GM21528 (cell line): ENCODE measurements around the gene RPS6KA5.

Source experiments
- ATAC-seq: cut with Tn5 transposase; IDR thresholded peaks from one replicate; pipeline ENCODE4 v1.9.1; 2021; ENCODE audit warnings: mild to moderate bottlenecking, moderate library complexity; ENCODE audit not compliant: unreplicated experiment, low FRiP score

RPS6KA5 gene

DNA sequence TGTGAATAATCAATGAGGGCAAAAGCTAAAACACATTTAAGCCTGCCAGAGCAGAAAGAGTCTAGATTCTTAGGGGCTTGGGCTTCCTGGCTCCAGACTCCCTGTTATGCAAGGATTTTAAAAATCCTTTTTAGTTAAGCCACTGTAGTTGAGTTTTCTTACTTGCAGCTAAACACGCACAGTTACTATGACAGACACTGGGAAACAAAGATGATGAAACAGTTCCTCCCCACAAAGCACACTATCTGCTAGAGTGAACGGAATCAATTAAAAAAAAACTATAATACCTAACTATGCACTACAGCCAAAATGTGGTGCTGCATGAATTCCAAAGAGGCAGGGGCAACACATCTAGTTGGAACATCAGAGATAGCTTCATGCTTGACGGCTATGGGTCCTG lies 28.2 kb downstream of the RPS6KA5 start:
- ATAC-seq: no peak

DNA sequence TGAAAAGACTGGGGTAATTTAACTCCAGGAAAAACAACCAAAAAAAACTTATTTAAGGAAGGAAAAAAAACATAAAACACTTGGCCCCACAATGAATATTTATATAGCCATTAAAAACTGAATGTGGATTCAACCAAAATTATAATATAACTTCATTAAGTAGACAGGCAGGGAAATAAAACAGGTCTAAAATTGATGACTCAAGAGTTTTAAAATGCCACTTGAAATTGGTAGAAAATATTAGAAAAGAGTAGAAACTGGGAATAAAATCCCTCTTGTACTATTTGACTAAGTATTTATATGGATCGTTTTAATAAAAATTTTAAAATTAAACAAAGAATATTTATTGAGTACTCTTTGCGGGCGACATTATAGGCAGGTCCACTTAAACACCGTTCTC lies 28.8 kb downstream of the RPS6KA5 start:
- ATAC-seq: no peak

- ATAC-seq: no peak
Measured at GRCh38 chr14:91029456-91030217, 30.8 kb downstream of the RPS6KA5 start.

DNA sequence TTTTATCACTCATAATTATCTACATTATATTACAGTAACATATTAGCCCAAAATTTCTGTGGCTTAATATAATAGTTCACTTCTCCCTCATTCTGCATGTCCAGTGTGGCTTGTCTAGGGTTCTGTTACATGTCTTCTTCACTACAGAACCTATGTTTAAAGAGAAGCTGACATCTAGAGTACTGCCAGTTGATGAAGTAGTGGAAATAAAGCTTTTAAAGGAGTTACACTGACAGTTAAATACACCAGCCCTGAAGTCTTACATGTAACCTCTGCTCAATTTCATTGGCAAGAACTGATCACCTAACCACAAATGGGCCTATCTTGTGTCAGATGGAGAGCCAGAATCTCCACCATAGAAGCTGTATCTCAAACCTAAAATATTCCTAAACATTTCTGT lies 32.9 kb downstream of the RPS6KA5 start:
- no peak for ATAC-seq

- peak; percentile 91 for ATAC-seq
Measured at GRCh38 chr14:91022622-91023028, 37.8 kb downstream of the RPS6KA5 start.

- peak; percentile 39 for ATAC-seq
Measured at GRCh38 chr14:91021991-91022621, 38.3 kb downstream of the RPS6KA5 start.

GRCh38 chr14:91021115-91021514 lies 39.3 kb downstream of the RPS6KA5 start:
- ATAC-seq: no peak

GRCh38 chr14:91019673-91020072 lies 40.8 kb downstream of the RPS6KA5 start:
- ATAC-seq: no peak

DNA sequence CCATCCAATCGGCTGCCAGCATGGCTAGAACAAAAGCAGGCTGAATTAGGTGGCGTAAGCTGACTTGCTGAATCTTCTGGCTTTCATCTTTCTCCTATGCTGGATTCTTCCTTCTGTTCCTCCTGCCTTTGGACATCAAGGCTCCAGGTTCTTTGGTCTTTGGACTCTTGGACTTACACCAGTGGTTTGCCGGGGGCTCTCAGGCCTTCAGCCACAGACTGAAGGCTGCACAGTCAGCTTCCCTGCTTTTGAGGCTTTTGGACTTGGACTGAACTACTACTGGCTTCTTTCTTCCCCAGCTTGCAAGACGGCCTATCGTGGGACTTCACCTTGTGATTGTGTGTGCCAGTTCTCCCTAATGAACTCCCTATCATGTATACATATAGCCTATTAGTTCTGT lies 42.0 kb downstream of the RPS6KA5 start:
- no peak for ATAC-seq

DNA sequence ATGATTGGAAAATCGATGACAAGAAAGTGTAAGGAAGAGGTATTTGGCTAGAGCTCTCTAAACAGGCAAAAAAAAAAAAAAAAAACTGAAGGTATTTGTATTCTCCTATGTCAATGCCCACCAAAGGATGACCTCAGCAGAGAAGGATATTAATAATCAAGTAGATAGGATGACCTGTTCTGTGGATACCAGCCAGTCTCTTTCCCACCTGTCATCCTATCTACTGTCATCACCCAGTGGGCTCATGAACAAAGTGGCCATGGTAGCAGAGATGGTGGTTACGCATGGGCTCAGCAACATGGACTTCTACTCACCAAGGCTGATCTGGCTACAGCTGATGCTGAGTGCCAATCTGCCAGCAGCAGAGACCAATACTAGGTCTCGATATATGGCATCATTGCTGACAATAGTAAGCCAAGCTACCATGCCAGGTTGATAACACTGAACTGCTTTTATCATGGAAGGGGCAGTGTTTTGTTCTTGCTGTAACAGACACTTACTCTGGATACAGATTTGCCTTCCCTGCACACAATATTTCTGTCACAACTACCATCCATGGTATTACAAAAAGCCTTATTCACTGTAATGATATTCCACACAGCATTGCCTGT lies 43.5 kb downstream of the RPS6KA5 start:
- no peak for ATAC-seq

GRCh38 chr14:91015435-91015834 lies 45.0 kb downstream of the RPS6KA5 start:
- ATAC-seq: no peak

- ATAC-seq: no peak
Measured at GRCh38 chr14:91012045-91012444, 48.4 kb downstream of the RPS6KA5 start.

GRCh38 chr14:91010153-91010533 lies 50.3 kb downstream of the RPS6KA5 start:
- ATAC-seq: no peak

DNA sequence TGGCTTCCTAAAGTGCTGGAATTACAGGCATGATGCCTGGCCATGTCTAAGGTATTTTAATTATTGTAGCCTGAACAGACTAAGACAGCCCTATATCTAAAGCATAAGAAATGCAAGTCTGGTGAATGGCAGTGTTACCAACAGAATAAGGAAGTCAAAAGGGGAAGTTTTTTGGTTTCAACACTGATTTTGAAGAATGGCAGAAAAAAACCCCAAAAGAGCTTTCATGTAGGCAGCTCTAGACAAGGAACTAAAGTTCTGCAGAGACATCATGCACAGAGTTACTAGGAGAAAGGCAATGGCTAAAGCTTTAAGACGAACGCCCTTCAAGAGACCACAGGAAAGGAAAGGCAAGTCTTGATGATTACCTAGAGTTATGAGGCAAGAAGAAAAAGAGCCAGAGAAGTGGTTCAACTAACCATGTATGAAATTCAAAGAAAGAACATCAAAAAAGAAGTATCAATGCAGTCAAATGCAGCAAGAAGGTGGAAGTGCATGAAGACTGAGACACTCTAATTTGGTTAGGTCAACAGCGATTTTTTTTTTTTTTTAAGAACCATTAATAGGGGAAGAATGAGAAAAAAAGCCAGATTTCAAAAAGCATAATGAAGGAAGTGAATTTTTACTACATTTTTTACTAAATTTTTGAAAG lies 50.8 kb downstream of the RPS6KA5 start:
- peak; percentile 85 for ATAC-seq

DNA sequence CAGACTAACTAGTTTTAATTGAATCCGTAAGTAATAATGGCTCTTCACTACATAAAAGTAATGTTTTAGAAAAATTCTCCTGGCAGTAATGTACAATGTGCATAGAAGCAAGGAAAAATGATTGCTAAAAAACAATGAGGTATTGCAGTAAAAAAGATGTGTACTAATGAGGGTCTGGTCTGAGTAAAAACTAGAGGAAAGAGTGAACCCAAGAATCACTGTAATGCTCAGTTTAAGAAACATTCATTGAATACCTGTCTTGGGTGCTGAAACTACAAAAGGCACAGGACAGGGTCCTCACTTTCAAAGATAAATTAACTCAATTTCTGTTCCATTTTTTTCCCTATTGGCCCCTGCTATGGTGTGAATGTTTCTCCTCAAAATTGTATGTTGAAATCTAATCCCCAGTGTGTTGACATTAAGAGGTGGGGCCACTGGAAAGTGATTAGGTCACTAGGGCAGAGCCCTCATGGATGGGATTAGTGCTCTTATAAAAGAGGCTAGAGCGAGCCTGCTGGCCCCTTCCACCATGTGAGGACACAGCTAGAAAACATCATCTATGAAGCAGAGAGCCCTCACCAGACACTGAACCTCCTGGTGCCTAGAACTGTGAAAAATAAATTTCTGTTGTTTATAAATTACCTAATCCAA lies 51.6 kb downstream of the RPS6KA5 start:
- peak; percentile 29 for ATAC-seq

DNA sequence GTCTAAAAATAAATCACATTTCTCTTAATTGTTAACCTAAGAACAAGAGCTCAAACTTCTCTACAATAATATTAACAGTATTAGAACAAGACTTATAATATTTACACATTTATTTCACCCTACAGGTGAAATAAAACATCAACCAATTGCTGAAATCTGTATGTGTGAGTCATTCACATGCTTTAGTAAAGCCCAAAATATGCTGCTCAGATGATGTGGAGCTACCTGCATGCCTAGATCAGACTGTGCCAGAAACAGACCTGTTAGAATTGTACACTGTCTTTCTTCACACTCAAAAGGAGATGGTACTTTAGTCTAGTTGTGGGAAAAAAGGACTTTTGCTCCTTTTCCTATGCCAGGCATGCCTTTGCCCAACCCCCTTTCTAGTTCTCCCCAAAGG lies 54.7 kb downstream of the RPS6KA5 start:
- no peak for ATAC-seq

DNA sequence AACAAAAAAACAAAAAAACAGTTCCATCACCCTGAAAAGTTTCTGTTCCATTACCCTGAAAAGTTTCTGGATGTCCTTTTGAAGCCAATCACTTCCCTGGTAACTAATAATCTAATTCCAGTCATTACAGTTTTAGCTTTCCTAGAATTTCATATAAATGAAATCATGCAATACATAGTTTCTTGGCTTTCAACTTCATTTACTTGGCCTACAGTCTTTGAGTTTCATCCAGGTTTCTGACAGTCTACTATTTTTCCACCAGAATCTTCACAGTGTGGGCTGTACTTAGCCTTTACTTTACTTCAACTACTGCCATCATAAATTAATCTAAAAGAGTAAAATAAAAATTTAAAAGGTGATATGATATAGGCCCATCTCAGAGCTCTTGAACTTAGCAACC lies 55.5 kb downstream of the RPS6KA5 start:
- ATAC-seq: no peak

DNA sequence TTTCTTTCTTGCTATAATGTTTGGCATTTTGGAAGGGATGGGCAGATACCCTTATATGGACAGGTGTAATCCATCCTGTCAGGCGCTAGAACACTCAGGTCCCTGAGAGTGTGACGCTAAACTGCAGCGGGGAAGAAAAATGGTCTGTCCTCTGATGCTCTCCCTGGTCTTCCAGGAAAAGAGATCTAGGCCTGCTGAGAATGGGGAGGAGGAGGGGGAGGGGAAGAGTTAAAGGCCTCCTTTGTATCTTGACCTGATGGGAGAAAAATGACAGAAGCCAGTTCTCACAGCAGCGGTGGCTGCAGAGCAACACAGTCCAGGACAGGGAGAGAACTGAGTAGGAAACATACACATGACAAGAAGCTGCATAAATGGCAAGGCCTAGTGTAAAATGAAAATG lies 61.1 kb downstream of the RPS6KA5 start:
- no peak for ATAC-seq

DNA sequence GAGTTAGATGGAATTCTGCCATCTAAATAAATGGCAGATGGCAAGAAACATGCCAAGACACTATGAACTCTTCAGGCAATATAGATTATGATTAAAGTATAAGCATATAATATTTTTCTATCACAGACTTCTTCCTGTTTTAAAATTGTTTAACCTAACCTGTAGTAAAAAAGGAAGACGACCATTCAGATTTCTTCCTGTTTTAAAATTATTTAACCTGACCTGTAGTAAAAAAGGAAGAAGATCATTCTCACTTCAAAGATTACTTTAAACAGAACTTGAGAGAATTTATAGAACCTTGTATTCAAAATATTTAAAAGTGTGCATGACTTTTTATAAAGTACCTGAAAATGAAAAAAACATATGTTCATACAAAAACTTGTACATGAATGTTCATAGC lies 63.5 kb downstream of the RPS6KA5 start:
- no peak for ATAC-seq

- no peak for ATAC-seq
Measured at GRCh38 chr14:90995785-90996184, 64.7 kb downstream of the RPS6KA5 start.

DNA sequence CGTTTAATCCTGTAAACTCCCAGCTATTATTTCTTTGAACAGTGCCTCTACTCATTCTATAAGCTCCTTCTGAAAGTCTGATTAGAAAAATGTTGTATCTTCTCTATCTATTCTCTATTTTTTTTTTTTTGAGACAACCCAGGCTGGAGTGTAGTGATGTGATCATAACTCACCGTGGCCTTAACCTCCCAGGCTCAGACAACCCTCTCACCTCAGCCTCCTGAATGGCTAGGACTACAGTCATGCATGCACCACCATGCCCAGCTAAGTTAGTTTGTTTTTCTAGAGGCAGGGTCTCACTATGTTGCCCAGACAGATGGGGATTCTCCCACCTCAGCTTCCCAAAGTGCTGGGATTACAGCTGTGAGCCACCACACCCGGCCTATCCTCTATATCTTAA lies 66.6 kb downstream of the RPS6KA5 start:
- ATAC-seq: no peak
